HG02588 (cell line): ENCODE measurements around the gene EDA2R.

Experiments used
- ATAC-seq: cut with Tn5 transposase; IDR thresholded peaks from one replicate; pipeline ENCODE4 v1.9.1; 2021; ENCODE audit warnings: mild to moderate bottlenecking, moderate library complexity; ENCODE audit not compliant: unreplicated experiment

The EDA2R gene

GRCh38 chrX:66638591-66639500 is at the start of gene EDA2R:
TSS of gene EDA2R (minus strand) at chrX:66639078. CDS start at chrX:66616020, 23,058 bp downstream.
- peak; percentile 91 for ATAC-seq

- ATAC-seq, result no peak
These were observed 45.3 kb upstream of the EDA2R start for GRCh38 chrX:66684196-66684595.

GRCh38 chrX:66680451-66680850 is 41.6 kb upstream of the EDA2R start:
- ATAC-seq, result no peak

GRCh38 chrX:66677430-66677829 is 38.6 kb upstream of the EDA2R start:
- no peak for ATAC-seq

- ATAC-seq, result no peak
These were observed 38.1 kb upstream of the EDA2R start for GRCh38 chrX:66676990-66677389.

GRCh38 chrX:66676413-66676812 is 37.5 kb upstream of the EDA2R start:
- no peak for ATAC-seq

- ATAC-seq, result no peak
These were observed 36.7 kb upstream of the EDA2R start for GRCh38 chrX:66675541-66675940.

GRCh38 chrX:66674506-66674905 is 35.6 kb upstream of the EDA2R start:
- ATAC-seq, result no peak

- ATAC-seq, result no peak
These were observed 33.2 kb upstream of the EDA2R start for GRCh38 chrX:66672106-66672505.

- no peak for ATAC-seq
These were observed 15.5 kb upstream of the EDA2R start for GRCh38 chrX:66654411-66654810.

GRCh38 chrX:66635360-66635759 is 3.5 kb downstream of the EDA2R start:
- ATAC-seq, result no peak

GRCh38 chrX:66634272-66634671 is 4.6 kb downstream of the EDA2R start:
- ATAC-seq, result no peak

GRCh38 chrX:66633541-66633940 is 5.3 kb downstream of the EDA2R start:
- no peak for ATAC-seq

- no peak for ATAC-seq
These were observed 5.9 kb downstream of the EDA2R start for GRCh38 chrX:66632981-66633380.

GRCh38 chrX:66632473-66632872 is 6.4 kb downstream of the EDA2R start:
- no peak for ATAC-seq

GRCh38 chrX:66625525-66625924 is 13.4 kb downstream of the EDA2R start:
- ATAC-seq, result peak; percentile 87

- no peak for ATAC-seq
These were observed 16.7 kb downstream of the EDA2R start for GRCh38 chrX:66622209-66622608.

- ATAC-seq, result no peak
These were observed 21.9 kb downstream of the EDA2R start for GRCh38 chrX:66616944-66617343.

- no peak for ATAC-seq
These were observed 36.4 kb downstream of the EDA2R start for GRCh38 chrX:66602381-66602938.

- ATAC-seq, result no peak
These were observed 37.4 kb downstream of the EDA2R start for GRCh38 chrX:66601522-66601921.

- no peak for ATAC-seq
These were observed 59.7 kb downstream of the EDA2R start for GRCh38 chrX:66579219-66579618.

- ATAC-seq, result no peak
These were observed 84.9 kb downstream of the EDA2R start for GRCh38 chrX:66553973-66554372.
